H1 (cell line): ENCODE measurements around the gene CHST2. TPM values are rescaled to one million over a fixed set of nuclear protein-coding genes. Genes with fewer than 3 reads are reported as not detected.

Experiments
- ATF2 ChIP-seq: IDR thresholded peaks from 2 replicates; pipeline ENCODE4 v1.6.1; 2012; ENCODE audit warnings: low read length, inconsistent platforms
- CHD7 ChIP-seq: fragments of 300-600 bp; sonication (generic); IDR thresholded peaks from 2 replicates; pipeline ENCODE4 v1.7.1; 2012; ENCODE audit warnings: low read length, moderate library complexity, mild to moderate bottlenecking, inconsistent platforms; ENCODE audit not compliant: insufficient replicate concordance
- SP4 ChIP-seq: IDR thresholded peaks from 2 replicates; pipeline ENCODE4 v1.6.1; 2012; ENCODE audit warnings: low read length, inconsistent platforms
- TAF1 ChIP-seq: IDR thresholded peaks from 2 replicates; pipeline ENCODE4 v1.6.1; 2011; ENCODE audit warnings: mild to moderate bottlenecking, low read depth, low read length
- TCF12 ChIP-seq: IDR thresholded peaks from 2 replicates; pipeline ENCODE4 v1.6.1; 2011; ENCODE audit warnings: low read depth, mild to moderate bottlenecking, low read length
- polyA plus RNA-seq, 7 experiments: library from polyadenylated mRNA; depleted of rRNA in 3 of 7; stranded (reverse) in 5 of 7; unstranded in 2 of 7; fragments of >200 nt in 5 of 7; fragments of 200-250 nt in 2 of 7; gene quantifications; 1 replicate in 5 of 7; 2 replicates in 1 of 7; 4 replicates in 1 of 7; pipeline versions ENCODE4 v1.2.1 to v1.2.3, GENCODE V29; 2011 to 2013; ENCODE audit warnings: missing spikeins in 2 of 7, mixed read lengths in 2 of 7
- total RNA-seq: library from RNA; stranded (reverse); fragmentation: NEBNext Ultra II Directional; extraction: Animal tissue kit (Norgen Biotek cat#: 25700); gene quantifications from 2 replicates; pipeline ENCODE4 v1.2.1, GENCODE V29; 2021
- TF ChIP-seq, protein P1 (sequence below): IDR thresholded peaks from 2 replicates; pipeline ENCODE4 v1.6.1; 2012; ENCODE audit warnings: inconsistent platforms

Gene CHST2
- total and polyA plus RNA-seq, 2 of the 8 experiments (the other 6 are each of a cell fraction or from before 2014, with no cell fraction given): 3.2 to 15.1 TPM

GRCh38 chr3:143121241-143122088 lies 1.9 kb downstream of the CHST2 start (continued):
- no peak for TF ChIP-seq ATF2
- no peak for TF ChIP-seq TAF1
- TF ChIP-seq, protein P1, sequence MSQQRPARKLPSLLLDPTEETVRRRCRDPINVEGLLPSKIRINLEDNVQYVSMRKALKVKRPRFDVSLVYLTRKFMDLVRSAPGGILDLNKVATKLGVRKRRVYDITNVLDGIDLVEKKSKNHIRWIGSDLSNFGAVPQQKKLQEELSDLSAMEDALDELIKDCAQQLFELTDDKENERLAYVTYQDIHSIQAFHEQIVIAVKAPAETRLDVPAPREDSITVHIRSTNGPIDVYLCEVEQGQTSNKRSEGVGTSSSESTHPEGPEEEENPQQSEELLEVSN: peak; percentile 92
- no peak for TF ChIP-seq CHD7
- no peak for TF ChIP-seq TCF12
- TF ChIP-seq SP4: no peak
